ENCODE results near the gene SLC9A7. TPM values are rescaled to one million over a fixed set of nuclear protein-coding genes. Genes with fewer than 3 reads are reported as not detected.

The SLC9A7 gene
- total RNA-seq, 2 donors from 2014 or later, result 1.6 to 2.8 TPM

DNA sequence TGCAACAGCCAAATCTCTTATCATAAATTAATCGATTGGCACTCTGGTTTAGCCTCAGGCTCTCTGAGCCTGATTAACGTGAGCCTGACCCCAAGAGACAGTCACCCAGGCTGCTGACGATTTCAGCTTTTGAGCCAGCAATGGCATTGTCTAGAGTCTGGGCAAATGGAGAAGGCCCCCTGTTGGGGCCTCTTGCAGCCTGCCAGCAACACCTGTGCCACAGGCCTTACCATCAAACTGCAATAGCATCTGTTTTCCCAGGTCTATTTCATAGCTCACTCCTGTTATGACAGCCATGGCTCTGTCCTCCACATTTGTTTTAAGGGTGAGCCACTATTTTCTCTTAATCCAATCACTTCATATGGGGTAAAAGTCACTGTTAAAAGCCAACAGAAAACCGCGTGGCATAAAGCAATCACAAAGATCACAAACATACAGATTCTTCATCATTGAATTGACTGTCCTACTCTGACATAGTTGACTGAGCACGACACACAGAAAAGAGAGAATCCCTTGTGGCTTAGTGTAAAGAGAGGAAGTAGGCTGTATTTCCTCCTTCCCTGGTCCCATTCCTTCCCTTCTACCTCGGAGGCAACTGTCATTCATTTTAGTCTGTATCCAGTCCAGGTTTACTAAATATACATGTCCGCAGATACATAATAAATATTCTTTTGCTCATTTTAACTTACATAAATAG, 47.8 kb downstream of the SLC9A7 start:
- H3K4me3 Mint-ChIP-seq, result no peak overlapping the region
- no peak overlapping the region for H3K27ac Mint-ChIP-seq

DNA sequence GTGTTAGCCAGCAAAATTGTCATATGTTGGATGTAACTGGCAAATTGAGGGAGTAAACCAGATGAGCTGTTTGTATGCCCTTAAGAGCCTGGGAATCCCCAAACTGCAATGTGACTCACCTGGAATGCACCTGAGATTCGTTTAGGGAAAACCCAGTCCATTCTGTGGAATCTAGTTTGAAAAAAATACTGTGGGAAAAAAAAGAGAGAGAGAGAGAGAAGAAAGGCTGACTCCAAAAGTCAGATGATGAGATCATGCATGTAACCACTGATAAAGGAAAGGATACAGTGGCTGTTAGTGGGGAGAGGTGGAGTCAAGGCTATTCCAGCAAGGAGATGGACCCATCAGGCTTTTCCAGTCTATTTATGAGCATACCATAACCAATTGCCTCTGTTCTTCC, 48.5 kb downstream of the SLC9A7 start:
- peaks cover 7% of the 10 kb centered on the region for H3K4me1 Mint-ChIP-seq
- DNase-seq (no peak), ATAC-seq (no peak)
- H3K36me3 Mint-ChIP-seq (ENCODE audit: low read depth), result no peaks in the 10 kb centered on the region
- no peak overlapping the region for H3K27ac Mint-ChIP-seq
- no peaks in the 10 kb centered on the region for H3K9me3 ChIP-seq (ENCODE audit: control insufficient read depth, low read length, poor library complexity, severe bottlenecking)
- no peak overlapping the region for H3K4me3 Mint-ChIP-seq
- no peaks in the 10 kb centered on the region for H3K27me3 Mint-ChIP-seq

More for the DNA sequence above, 47.8 kb downstream of the SLC9A7 start:
- Mint-ChIP-seq H3K27me3 (no peaks in the 10 kb centered on the region), H3K36me3 (ENCODE audit: low read depth) (no peaks in the 10 kb centered on the region), H3K4me1 (peaks cover 7% of the 10 kb centered on the region)
- H3K9me3 ChIP-seq (ENCODE audit: control insufficient read depth, low read length, poor library complexity, severe bottlenecking), result no peaks in the 10 kb centered on the region
- ATAC-seq (no peak), DNase-seq (no peak)

DNA sequence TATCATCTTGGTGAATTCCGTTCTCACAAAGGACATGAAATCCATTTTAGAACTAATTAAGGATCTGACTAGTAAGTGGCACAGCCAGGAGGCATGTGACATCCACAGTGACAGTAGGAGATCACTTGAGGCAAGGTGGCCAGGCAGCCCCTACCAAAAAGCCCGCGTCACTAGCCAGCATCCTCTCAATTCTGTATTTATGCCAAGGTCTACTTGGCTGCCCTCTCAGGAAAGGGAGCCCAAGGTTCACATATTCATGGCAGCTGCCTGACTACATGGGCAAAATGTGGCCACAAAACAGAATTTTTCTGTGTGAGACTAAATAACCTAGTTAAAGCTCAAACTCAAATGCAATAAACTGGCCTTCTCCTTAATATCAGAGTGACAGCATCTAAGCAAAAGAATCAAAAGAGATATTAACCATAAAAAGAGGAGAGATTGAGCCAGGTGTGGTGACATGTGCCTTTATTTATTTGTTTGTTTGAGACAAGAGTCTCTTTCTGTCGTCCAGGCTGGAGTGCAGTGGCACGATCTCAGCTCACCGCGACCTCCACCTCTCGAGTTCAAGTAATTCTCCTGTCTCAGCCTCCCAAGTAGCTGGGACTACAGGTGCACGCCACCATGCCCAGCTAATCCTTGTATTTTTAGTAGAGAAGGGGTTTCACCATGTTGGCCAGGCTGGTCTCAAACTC, 51.5 kb downstream of the SLC9A7 start:
- no peak overlapping the region for H3K4me3 Mint-ChIP-seq
- no peak overlapping the region for H3K27ac Mint-ChIP-seq
- DNase-seq, result no peak
- no peaks in the 10 kb centered on the region for H3K36me3 Mint-ChIP-seq (ENCODE audit: low read depth)
- peaks cover 10% of the 10 kb centered on the region for H3K4me1 Mint-ChIP-seq
- no peaks in the 10 kb centered on the region for H3K9me3 ChIP-seq (ENCODE audit: control insufficient read depth, low read length, poor library complexity, severe bottlenecking)
- no peak for ATAC-seq
- H3K27me3 Mint-ChIP-seq, result no peaks in the 10 kb centered on the region

DNA sequence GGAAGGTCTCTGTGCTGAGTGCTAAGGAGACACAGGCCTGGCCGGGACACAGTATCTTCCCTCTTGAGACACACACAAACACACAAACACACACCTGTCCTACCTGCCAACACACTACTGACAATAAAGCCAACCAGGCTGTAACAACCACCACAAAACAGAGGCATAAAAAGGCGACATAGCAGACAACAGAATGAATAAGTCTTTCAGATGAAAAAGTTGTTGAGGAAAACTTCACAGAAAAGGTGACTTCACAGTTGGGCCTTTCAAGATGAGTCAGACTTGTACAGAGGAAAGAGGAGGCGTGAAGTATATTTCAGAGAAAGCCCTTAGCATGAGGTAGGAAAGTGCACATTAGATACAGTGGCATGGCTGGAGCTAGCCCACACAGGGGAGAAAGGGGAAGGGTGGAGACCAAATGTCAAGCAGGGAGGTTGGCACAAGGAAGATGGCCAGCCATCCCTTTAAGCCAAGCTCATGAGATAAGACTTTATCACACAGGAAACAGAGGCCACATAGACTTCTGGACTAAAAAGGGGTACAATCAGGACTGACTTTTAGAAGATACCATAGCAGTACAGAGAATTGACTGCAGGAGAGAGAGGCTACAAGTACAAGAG, 54.0 kb downstream of the SLC9A7 start:
- no peak for DNase-seq
- H3K9me3 ChIP-seq (ENCODE audit: control insufficient read depth, low read length, poor library complexity, severe bottlenecking), result no peaks in the 10 kb centered on the region
- Mint-ChIP-seq H3K36me3 (ENCODE audit: low read depth) (no peaks in the 10 kb centered on the region), H3K4me3 (no peak overlapping the region), H3K27me3 (no peaks in the 10 kb centered on the region), H3K4me1 (peaks cover 4% of the 10 kb centered on the region), H3K27ac (no peak overlapping the region)
- ATAC-seq, result no peak

DNA sequence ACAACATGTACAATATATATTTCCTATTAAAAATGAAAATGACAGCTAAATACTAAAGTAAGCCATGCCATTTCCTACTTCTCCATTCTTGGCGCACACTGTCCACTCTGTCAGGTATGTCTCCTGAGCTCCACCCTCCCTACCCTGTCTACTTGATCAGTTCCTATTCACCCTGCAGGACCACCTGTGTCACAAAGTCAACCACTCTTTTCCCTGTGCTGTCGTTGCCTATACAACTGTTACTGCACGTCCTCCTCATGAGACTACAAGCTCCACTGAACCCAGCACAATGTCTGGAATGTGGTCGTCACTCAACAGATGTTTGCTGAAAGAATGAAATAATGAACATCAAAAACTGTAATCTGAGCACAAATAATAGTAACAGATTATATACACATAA, 54.9 kb downstream of the SLC9A7 start:
- no peaks in the 10 kb centered on the region for H3K9me3 ChIP-seq (ENCODE audit: control insufficient read depth, low read length, poor library complexity, severe bottlenecking)
- no peak for DNase-seq
- H3K27me3 Mint-ChIP-seq, result no peaks in the 10 kb centered on the region
- no peaks in the 10 kb centered on the region for H3K36me3 Mint-ChIP-seq (ENCODE audit: low read depth)
- H3K4me1 Mint-ChIP-seq, result peaks cover 4% of the 10 kb centered on the region
- H3K4me3 Mint-ChIP-seq, result no peak overlapping the region
- ATAC-seq, result no peak
- no peak overlapping the region for H3K27ac Mint-ChIP-seq

DNA sequence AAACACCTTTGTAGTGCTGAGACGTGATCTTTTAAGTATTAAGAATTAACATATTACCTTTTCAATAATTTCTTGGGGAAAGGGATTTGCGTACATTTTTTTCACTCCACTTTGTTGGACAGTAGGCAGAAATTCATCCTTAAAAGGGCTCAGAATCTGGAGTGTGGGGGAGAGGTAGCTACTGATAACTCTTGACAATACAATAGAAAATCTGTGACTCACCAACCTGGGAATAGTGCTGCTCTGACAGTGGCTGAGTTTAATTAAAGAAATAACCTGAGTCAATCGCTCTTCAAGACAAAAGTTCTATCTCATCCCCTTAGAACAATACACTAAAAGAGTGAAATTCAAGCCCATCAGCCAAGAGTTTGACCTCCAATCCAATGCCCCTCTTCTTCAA, 60.2 kb downstream of the SLC9A7 start:
- Mint-ChIP-seq H3K36me3 (ENCODE audit: low read depth) (no peaks in the 10 kb centered on the region), H3K4me1 (no peaks in the 10 kb centered on the region), H3K4me3 (no peak overlapping the region), H3K27me3 (no peaks in the 10 kb centered on the region), H3K27ac (no peak overlapping the region)
- ATAC-seq (no peak), DNase-seq (no peak)
- H3K9me3 ChIP-seq (ENCODE audit: control insufficient read depth, low read length, poor library complexity, severe bottlenecking), result no peaks in the 10 kb centered on the region

DNA sequence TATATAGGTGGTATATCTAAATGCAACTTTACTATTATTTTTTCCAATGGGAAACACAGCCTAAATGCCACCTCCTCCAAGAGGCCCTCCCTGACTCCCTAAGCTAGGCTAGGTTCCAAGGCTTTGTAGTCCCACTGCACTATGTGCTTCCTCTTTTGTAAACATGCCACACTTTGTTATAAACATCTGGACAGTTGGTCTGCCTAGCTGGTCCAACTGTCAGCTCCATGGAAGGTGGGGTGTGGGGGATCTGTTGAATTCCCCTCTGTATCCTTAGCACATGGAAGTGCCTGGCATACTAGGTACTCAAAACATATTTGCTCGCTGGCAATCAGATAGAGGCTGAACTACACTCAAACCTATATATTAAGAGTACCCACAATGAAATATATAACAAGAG, 63.4 kb downstream of the SLC9A7 start:
- H3K4me3 Mint-ChIP-seq, result no peak overlapping the region
- no peak for ATAC-seq
- no peaks in the 10 kb centered on the region for H3K9me3 ChIP-seq (ENCODE audit: control insufficient read depth, low read length, poor library complexity, severe bottlenecking)

DNA sequence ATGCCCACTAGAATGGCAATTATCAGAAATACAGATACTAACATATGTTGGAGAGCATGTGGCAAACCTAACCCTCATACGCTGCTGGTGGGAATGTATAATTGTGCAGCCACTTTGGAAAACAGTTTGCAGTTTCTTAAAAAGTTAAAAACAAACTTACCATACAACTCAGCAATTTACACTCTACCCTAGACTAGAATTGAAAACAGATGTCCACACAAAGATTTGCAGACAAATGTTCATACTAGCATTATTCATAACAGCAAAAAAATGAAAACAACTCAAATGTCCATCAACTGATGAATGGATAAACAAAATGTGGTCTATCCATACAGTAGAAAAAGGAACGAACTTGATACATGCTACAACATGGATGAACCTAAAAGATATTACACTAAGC, 64.4 kb downstream of the SLC9A7 start:
- no peaks in the 10 kb centered on the region for H3K27me3 Mint-ChIP-seq
- H3K27ac Mint-ChIP-seq, result no peak overlapping the region
- no peaks in the 10 kb centered on the region for H3K4me1 Mint-ChIP-seq
- no peaks in the 10 kb centered on the region for H3K36me3 Mint-ChIP-seq (ENCODE audit: low read depth)
- no peak overlapping the region for H3K4me3 Mint-ChIP-seq
- DNase-seq (no peak), ATAC-seq (no peak)
- no peaks in the 10 kb centered on the region for H3K9me3 ChIP-seq (ENCODE audit: control insufficient read depth, low read length, poor library complexity, severe bottlenecking)

More for the DNA sequence above, 63.4 kb downstream of the SLC9A7 start:
- Mint-ChIP-seq H3K36me3 (ENCODE audit: low read depth) (no peaks in the 10 kb centered on the region), H3K27me3 (no peaks in the 10 kb centered on the region), H3K27ac (no peak overlapping the region), H3K4me1 (no peaks in the 10 kb centered on the region)
- no peak for DNase-seq

DNA sequence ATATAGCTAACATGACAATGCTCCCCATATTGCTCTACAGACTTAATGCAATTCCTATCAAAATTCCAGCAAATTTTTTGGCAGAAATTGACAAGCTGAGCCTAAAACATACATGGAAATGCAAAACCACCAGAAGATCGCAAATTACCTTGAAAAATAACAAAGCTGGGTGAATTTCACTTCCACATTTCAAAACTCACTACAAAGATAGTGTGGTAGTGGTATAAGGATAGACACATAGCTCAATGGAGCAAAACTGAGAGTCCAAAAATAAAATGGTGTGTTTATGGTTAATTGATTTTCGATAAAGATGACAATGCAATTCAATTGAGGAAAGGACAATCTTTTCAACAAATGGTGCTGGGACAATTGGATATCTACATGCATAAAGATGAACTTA, 65.8 kb downstream of the SLC9A7 start:
- H3K27ac Mint-ChIP-seq, result no peak overlapping the region
- no peak overlapping the region for H3K4me3 Mint-ChIP-seq
- no peaks in the 10 kb centered on the region for H3K4me1 Mint-ChIP-seq
- no peaks in the 10 kb centered on the region for H3K36me3 Mint-ChIP-seq (ENCODE audit: low read depth)
- H3K27me3 Mint-ChIP-seq, result no peaks in the 10 kb centered on the region
- no peaks in the 10 kb centered on the region for H3K9me3 ChIP-seq (ENCODE audit: control insufficient read depth, low read length, poor library complexity, severe bottlenecking)
- no peak for DNase-seq
- ATAC-seq, result no peak

DNA sequence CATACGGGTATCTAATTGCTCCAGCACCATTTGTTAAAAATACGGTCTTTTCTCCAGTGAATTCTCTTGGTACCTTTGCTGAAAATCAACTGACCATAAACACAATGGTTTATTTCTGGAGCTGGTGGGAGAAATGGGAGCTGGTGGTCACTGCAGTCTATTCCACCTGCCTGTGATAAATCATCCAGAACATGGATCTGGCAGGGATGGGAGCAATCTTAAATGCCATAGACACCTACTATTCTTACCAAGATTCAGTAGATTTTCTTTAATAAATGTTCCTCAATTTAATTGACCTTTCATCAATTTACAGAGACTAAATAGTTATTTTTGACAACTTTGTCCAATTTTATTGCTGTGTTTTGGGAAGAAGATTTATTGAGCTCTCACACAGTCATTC, 68.1 kb downstream of the SLC9A7 start:
- H3K27me3 Mint-ChIP-seq, result no peaks in the 10 kb centered on the region
- H3K36me3 Mint-ChIP-seq (ENCODE audit: low read depth), result no peaks in the 10 kb centered on the region
- no peak overlapping the region for H3K27ac Mint-ChIP-seq
- ATAC-seq, result no peak
- DNase-seq, result no peak
- H3K9me3 ChIP-seq (ENCODE audit: control insufficient read depth, low read length, poor library complexity, severe bottlenecking), result no peaks in the 10 kb centered on the region
- no peaks in the 10 kb centered on the region for H3K4me1 Mint-ChIP-seq
- H3K4me3 Mint-ChIP-seq, result no peak overlapping the region

DNA sequence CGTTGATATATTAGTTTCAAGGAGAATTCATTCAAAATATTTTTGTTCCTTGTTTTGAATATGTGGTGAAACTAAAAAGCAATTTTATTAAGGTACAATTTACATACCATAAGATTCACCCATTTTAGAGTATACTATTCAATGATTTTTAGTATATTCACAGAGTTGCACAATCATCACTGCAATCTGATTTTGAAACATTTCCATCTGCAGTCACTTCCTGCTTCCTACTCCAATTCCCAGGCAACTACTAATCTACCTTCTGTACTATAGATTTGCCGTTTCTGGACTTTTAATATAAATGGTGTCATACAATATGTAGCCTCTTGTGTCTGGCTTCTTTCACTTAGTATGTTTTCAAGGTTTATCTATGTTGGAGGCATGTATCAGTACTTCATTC, 71.3 kb downstream of the SLC9A7 start:
- DNase-seq (no peak), ATAC-seq (no peak)
- H3K36me3 Mint-ChIP-seq (ENCODE audit: low read depth), result no peaks in the 10 kb centered on the region
- no peaks in the 10 kb centered on the region for H3K4me1 Mint-ChIP-seq
- no peaks in the 10 kb centered on the region for H3K27me3 Mint-ChIP-seq
- no peaks in the 10 kb centered on the region for H3K9me3 ChIP-seq (ENCODE audit: control insufficient read depth, low read length, poor library complexity, severe bottlenecking)
- H3K27ac Mint-ChIP-seq, result no peak overlapping the region
- H3K4me3 Mint-ChIP-seq, result no peak overlapping the region

DNA sequence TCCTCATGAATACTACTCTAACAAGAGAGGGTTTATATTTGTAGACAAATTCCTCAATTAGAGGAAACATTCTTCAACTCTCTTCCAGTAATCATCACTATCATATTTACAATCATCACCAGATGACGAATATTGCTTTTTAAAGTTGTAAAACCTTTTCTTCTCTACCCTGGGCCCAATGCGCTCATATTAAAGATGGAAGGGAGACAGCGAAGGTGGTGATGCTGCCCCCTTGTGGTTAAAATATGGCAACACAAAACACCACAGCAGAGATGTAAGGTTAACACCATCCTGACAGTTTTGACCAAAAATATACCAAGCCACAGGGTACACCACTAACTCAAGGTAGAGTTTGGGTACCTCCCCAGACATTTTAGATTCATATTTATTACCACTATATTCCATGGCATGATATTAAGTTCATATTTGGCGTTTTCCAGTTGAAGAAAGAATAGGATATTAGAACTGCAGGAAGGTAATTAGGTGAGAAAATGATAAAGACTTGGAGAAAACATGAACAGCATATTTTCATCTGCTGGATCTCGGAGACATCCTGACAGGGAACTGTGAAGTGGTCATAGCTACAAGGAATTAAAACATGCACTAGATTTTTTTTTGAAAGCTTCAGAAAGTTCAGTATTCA, 72.8 kb downstream of the SLC9A7 start:
- ATAC-seq (peak; percentile 66), DNase-seq (peak in 1 of 3 donors; percentile 4)
- no peaks in the 10 kb centered on the region for H3K4me1 Mint-ChIP-seq
- H3K27ac Mint-ChIP-seq, result peak overlapping the region; percentile 8
- no peaks in the 10 kb centered on the region for H3K36me3 Mint-ChIP-seq (ENCODE audit: low read depth)
- no peaks in the 10 kb centered on the region for H3K27me3 Mint-ChIP-seq
- no peaks in the 10 kb centered on the region for H3K9me3 ChIP-seq (ENCODE audit: control insufficient read depth, low read length, poor library complexity, severe bottlenecking)
- no peak overlapping the region for H3K4me3 Mint-ChIP-seq

DNA sequence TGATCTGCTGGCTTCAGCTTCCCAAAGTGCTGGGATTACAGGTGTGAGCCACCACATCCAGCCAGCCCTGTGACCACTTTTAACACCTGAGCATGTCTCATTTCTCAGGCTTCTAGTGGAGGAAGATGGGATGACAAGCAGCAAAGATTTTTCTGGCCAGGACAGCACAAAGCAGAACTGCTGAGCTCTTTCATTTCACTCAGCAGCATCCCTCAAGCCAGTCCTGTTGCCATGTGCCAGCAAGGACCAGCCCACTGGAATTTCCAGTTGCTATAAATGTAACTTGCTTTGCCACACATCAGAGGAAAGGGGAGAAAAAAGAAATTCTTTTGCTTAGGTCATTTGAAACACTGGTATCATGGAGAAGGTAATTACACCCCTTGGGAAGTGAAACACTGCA, 75.9 kb downstream of the SLC9A7 start:
- H3K4me3 Mint-ChIP-seq, result no peak overlapping the region
- H3K27ac Mint-ChIP-seq, result no peak overlapping the region
- H3K36me3 Mint-ChIP-seq (ENCODE audit: low read depth), result no peaks in the 10 kb centered on the region
- H3K4me1 Mint-ChIP-seq, result no peaks in the 10 kb centered on the region
- no peaks in the 10 kb centered on the region for H3K27me3 Mint-ChIP-seq
- no peak for ATAC-seq
- no peaks in the 10 kb centered on the region for H3K9me3 ChIP-seq (ENCODE audit: control insufficient read depth, low read length, poor library complexity, severe bottlenecking)
- DNase-seq, result no peak

Data from T-helper 17 cell (primary cell).